ENCODE data around the gene ATP1B3.

ATP1B3 gene

DNA sequence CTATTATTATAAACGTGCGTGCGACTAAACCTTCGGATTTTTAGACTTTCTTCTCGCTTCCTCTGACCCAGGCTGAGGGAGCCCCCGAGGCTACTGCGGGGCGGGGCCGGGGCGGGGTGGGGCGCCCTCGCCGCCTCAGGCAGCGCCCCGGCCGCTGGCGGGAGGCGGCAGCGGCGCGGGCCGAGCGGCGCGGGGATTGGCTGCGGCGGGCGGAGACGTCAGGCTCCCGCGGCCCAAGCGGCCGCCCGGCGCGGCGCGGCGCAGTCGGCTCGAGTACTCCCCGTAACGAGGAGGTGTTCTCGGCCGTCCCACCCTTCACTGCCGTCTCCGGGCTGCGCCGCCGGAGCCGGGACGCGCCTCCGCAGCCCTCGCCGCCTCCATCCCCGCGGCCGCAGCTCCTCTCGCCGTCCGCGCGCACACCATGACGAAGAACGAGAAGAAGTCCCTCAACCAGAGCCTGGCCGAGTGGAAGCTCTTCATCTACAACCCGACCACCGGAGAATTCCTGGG lies at the start of gene ATP1B3:
ATP1B3 (plus strand) TSS at position 263 of the 510 bp plus-strand sequence; CDS start at position 422, 159 bp downstream.
- peak within 1 kb of the TSS; percentile 77 for H3K4me3 ChIP-seq (ENCODE audit: low read depth, low read length)
- DNase-seq (ENCODE audit: low read depth), result peak; percentile 90
- TF ChIP-seq MYC (IDR thresholded peaks at IDR 0.05; ENCODE audit: low read depth, low read length) (no peak; the same call in none of the 2 replicates), POLR2A (IDR thresholded peaks at IDR 0.05; ENCODE audit: extremely low read depth, insufficient read length) (peak; percentile 92)
- TF ChIP-seq, protein P1, sequence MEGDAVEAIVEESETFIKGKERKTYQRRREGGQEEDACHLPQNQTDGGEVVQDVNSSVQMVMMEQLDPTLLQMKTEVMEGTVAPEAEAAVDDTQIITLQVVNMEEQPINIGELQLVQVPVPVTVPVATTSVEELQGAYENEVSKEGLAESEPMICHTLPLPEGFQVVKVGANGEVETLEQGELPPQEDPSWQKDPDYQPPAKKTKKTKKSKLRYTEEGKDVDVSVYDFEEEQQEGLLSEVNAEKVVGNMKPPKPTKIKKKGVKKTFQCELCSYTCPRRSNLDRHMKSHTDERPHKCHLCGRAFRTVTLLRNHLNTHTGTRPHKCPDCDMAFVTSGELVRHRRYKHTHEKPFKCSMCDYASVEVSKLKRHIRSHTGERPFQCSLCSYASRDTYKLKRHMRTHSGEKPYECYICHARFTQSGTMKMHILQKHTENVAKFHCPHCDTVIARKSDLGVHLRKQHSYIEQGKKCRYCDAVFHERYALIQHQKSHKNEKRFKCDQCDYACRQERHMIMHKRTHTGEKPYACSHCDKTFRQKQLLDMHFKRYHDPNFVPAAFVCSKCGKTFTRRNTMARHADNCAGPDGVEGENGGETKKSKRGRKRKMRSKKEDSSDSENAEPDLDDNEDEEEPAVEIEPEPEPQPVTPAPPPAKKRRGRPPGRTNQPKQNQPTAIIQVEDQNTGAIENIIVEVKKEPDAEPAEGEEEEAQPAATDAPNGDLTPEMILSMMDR (IDR thresholded peaks at IDR 0.05; ENCODE audit: low read depth, low read length), result no peak
- TF ChIP-seq, protein P2, sequence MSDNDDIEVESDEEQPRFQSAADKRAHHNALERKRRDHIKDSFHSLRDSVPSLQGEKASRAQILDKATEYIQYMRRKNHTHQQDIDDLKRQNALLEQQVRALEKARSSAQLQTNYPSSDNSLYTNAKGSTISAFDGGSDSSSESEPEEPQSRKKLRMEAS (IDR thresholded peaks at IDR 0.05; ENCODE audit: low read depth, low read length), result peak; percentile 17; the same call in 1 of the 2 replicates

DNA sequence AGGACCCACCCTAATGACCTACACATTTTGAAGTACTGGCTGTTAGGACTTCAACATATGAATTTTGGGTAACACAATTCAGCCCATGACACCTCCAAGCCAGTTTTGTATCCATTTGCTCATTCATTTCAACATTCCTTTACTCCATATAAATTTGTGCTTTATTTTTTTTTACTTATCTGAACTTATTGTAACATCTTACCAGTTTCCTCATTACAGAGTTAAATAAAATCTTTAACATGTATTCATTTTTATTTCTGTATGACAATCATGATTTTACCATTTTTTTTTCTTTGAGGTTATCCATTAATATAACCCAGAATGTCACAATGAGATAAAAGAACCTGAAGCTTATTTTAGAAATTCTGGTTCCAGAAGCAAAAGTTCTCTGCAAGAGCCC lies 48.0 kb upstream of the ATP1B3 start:
- TF ChIP-seq, protein P2 (IDR thresholded peaks at IDR 0.05; ENCODE audit: low read depth, low read length), result no peak
- DNase-seq (ENCODE audit: low read depth), result no peak
- no peak overlapping the region for H3K4me3 ChIP-seq (ENCODE audit: low read depth, low read length)

DNA sequence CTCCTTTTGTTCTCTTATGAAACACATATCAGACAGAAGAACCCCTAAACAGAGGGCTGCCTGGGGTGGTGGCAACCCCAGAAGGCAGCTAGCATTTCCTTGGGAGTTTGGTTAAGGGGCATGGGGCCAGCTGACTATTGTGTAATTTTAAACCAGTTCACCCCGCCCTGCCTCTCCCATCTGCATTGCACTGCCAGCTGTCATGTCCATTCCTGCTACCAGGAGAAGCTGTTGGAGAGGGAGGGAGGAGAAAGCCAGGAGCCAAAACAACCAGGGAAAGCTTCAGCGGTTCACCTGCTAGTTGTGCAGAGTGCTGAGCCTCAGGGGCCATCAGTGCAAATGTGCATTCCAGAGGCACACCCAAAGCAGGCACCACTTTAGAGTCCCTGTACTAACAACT lies 47.6 kb upstream of the ATP1B3 start:
- no peak overlapping the region for H3K4me3 ChIP-seq (ENCODE audit: low read depth, low read length)
- peak; percentile 23 for DNase-seq (ENCODE audit: low read depth)
- TF ChIP-seq, protein P2 (IDR thresholded peaks at IDR 0.05; ENCODE audit: low read depth, low read length), result no peak
- TF ChIP-seq, protein P1 (IDR thresholded peaks at IDR 0.05; ENCODE audit: low read depth, low read length), result no peak
- no peak for TF ChIP-seq POLR2A (IDR thresholded peaks at IDR 0.05; ENCODE audit: extremely low read depth, insufficient read length)
- no peak for TF ChIP-seq MYC (IDR thresholded peaks at IDR 0.05; ENCODE audit: low read depth, low read length)

DNA sequence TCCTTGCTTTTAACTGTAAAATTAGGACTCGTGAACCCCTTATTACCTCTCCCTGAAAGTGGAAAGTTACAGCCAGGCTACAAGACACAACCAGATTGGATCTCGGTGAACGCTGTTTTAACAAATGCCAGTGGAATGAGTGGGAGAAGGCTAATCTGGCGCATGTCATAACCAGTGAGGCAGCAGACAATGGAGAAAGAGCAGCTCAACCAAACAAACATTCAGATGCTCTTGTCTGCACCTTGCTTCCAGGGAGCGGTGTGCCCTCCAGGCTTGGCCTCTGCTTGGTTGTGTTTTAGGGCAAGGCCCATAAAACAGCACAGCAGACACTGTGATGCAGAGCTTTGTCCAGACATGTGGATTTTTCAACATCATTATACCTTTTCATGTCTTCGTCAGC lies 45.9 kb upstream of the ATP1B3 start:
- H3K4me3 ChIP-seq (ENCODE audit: low read depth, low read length), result no peak overlapping the region
- no peak for DNase-seq (ENCODE audit: low read depth)
- TF ChIP-seq MYC (IDR thresholded peaks at IDR 0.05; ENCODE audit: low read depth, low read length) (no peak), POLR2A (IDR thresholded peaks at IDR 0.05; ENCODE audit: extremely low read depth, insufficient read length) (no peak)
- TF ChIP-seq, protein P2 (IDR thresholded peaks at IDR 0.05; ENCODE audit: low read depth, low read length), result no peak
- TF ChIP-seq, protein P1 (IDR thresholded peaks at IDR 0.05; ENCODE audit: low read depth, low read length), result no peak

DNA sequence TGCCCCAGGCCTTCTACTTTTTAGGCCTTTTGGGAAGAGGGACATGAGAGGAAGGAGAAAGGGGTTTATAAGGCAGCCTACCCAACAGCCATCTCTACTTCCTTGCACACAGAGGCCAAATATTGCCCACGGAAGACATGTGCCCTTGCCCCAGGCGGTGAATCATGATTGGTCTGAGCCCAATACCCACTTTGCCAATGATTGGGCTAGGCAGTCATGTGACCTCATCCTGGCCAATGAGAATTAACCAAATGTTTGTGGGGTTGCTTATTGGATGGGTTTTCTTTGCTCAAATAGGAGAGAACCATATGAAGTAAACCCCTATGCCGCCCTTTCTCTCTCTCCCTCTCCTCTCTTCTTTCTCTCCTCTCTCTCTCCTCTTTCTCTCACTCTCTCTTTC lies 42.2 kb upstream of the ATP1B3 start:
- H3K4me3 ChIP-seq (ENCODE audit: low read depth, low read length), result no peak overlapping the region
- TF ChIP-seq, protein P2 (IDR thresholded peaks at IDR 0.05; ENCODE audit: low read depth, low read length), result no peak
- no peak for TF ChIP-seq POLR2A (IDR thresholded peaks at IDR 0.05; ENCODE audit: extremely low read depth, insufficient read length)
- TF ChIP-seq, protein P1 (IDR thresholded peaks at IDR 0.05; ENCODE audit: low read depth, low read length), result no peak
- no peak for TF ChIP-seq MYC (IDR thresholded peaks at IDR 0.05; ENCODE audit: low read depth, low read length)
- DNase-seq (ENCODE audit: low read depth), result no peak

DNA sequence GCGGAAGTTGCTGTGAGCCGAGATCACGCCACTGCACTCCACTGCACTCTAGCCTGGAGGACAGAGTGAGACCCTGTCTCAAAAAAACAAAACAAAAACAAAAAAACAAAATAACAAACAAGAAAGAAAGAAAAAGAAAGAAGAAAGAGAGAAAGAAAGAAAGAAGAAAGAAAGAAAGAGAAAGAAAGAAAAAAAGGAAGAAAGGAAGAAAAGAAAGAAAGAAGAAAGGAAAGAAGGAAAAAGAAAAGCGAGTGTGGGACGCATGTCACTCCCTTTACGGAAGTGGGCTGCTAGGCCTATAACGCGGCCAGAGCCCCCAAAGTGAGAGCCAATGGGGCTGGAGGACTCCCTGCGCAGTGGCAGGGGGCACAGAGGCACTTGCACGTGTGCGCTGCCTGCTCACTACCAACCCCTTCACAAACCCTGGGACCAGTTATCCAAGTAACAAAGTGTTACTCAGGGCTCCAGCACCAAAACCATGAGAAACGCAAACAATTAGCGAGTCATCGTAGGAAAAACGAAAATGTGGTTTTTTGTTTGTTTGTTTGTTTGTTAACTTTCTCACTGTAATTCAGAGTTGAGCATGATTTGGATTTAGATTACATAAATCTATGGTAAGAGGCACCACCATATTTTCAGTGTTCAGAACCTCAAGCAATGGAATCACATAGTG lies 40.8 kb upstream of the ATP1B3 start:
- TF ChIP-seq MYC (IDR thresholded peaks at IDR 0.05; ENCODE audit: low read depth, low read length), result no peak
- TF ChIP-seq, protein P2 (IDR thresholded peaks at IDR 0.05; ENCODE audit: low read depth, low read length), result no peak
- no peak for TF ChIP-seq POLR2A (IDR thresholded peaks at IDR 0.05; ENCODE audit: extremely low read depth, insufficient read length)
- TF ChIP-seq, protein P1 (IDR thresholded peaks at IDR 0.05; ENCODE audit: low read depth, low read length), result no peak
- DNase-seq (ENCODE audit: low read depth), result no peak
- H3K4me3 ChIP-seq (ENCODE audit: low read depth, low read length), result no peak overlapping the region
